Right lobe of liver (tissue), 4 donors: ENCODE measurements around the gene RIOK3.

Experiments
- POLR2A ChIP-seq: fragments of 450-650 bp; IDR thresholded peaks from one replicate; pipeline ENCODE4 v1.6.1; 2017; ENCODE audit warnings: antibody characterized with exemption, mild to moderate bottlenecking
- TF ChIP-seq, protein P1 (sequence below), 4 donors: fragments of 200-600 bp in 3 of 4; fragments of 450-650 bp in 1 of 4; IDR thresholded peaks; one replicate each; pipeline versions ENCODE4 v1.5.1 to v1.8.0; 2016 to 2022; ENCODE audit warnings: antibody characterized with exemption in 4 of 4, mild to moderate bottlenecking in 2 of 4
- donor health status: DM: no; HTN: no; CAD: no.
- donor health status: DM: no; HTN: no; CAD: no.
- donor health status: DM: no; HTN: yes; CAD: no.

DNA sequence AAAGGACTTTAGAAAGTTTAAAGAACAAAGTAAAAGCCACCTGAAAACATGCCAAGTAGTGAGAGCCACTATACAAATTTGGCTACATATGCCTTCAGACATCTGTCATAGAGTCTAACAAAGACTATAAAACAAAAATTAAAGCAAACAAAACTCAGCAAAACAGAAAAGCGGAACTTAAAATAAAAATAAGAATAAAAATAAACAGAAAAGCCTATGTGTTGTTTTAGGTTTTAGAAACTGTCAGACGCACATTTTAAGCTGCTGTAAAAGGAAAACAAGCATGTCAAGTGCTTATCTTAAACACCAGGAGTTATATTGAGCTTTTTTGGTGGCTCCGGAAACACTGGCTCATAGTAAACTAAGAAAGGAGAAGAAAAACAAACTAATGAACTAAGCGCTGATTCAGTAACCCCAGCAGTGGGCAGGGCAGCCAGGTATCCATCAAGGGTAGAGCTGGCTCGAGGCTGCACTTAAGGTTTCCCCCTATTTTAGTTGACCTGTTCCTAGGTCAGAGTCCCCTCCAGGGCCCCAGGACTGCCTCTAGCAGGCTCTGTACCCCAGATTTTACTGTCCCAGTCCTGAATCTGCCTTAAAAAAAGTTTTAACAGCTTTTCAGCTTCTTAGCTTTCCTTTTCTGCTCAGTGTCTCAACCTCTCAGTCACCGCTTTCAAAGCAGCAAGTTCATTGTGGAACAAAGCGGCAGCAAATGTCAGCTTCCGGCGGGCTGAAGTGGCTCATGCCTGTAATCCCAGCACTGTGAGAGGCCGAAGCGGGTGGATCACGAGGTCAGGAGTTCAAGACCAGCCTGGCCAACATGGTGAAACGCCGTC lies 34.9 kb downstream of the RIOK3 start:
- no peak for TF ChIP-seq POLR2A
- TF ChIP-seq, protein P1, sequence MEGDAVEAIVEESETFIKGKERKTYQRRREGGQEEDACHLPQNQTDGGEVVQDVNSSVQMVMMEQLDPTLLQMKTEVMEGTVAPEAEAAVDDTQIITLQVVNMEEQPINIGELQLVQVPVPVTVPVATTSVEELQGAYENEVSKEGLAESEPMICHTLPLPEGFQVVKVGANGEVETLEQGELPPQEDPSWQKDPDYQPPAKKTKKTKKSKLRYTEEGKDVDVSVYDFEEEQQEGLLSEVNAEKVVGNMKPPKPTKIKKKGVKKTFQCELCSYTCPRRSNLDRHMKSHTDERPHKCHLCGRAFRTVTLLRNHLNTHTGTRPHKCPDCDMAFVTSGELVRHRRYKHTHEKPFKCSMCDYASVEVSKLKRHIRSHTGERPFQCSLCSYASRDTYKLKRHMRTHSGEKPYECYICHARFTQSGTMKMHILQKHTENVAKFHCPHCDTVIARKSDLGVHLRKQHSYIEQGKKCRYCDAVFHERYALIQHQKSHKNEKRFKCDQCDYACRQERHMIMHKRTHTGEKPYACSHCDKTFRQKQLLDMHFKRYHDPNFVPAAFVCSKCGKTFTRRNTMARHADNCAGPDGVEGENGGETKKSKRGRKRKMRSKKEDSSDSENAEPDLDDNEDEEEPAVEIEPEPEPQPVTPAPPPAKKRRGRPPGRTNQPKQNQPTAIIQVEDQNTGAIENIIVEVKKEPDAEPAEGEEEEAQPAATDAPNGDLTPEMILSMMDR (IDR thresholded peaks at IDR 0.05) = no peak
